ENCODE results near the gene ADAMTS2. TPM values are rescaled to one million over a fixed set of nuclear protein-coding genes. Genes with fewer than 3 reads are reported as not detected.

ADAMTS2 gene
- total RNA-seq, 6 experiments from 2014 or later: 31.5 to 38.4 (median 34.1) TPM

- no peaks in the 10 kb centered on the region; the same call in 1 of the 2 replicates for H3K9me3 Mint-ChIP-seq
- H3K27ac Mint-ChIP-seq: no peak overlapping the region
- peaks cover 15% of the 10 kb centered on the region for H3K36me3 Mint-ChIP-seq (ENCODE audit: low read depth)
- H3K4me3 Mint-ChIP-seq: no peak overlapping the region
- peaks cover 46% of the 10 kb centered on the region for H3K4me1 Mint-ChIP-seq (ENCODE audit: low read depth)
- TF ChIP-seq CTCF (IDR thresholded peaks at IDR 0.05): no peak
- peaks cover 1% of the 10 kb centered on the region for H3K27me3 Mint-ChIP-seq (ENCODE audit: insufficient read depth)
- no peak for DNase-seq
Measured at GRCh38 chr5:179298181-179298993, 46.9 kb downstream of the ADAMTS2 start.

DNA sequence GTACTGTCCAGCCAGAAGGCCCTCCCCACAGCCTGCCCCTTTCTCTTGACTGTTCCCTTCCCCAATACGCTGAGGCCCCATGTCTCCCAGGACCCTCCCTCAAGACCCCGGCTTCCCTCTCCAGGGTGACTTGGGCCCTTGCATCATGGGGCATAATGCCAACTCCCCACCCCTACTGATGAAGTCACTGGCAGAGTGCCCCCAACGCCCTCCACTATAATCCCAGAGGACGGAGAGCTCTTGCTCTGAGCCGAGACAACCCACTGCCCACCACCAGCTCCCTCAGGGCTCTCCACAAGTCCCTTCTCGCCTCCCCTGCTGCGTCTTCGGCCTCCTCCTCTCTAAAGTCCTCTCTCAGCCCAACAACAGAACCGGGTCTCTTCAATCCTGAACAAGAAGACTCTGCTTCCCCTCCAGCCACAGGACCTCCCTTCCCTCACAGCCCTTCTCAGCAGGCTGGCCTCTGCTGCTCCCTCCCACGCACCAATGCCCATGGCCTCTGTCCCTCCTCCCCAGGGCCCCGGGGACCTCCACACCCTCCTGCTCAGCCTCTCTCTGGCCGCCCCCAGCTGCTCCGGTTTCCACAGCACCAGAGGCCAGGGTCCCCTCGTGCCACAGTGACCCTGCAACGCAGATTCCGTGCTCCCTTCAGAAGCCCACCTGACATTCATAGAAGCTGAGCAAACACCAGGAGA lies 47.6 kb downstream of the ADAMTS2 start:
- Mint-ChIP-seq H3K4me1 (ENCODE audit: low read depth) (peaks cover 45% of the 10 kb centered on the region), H3K4me3 (no peak overlapping the region), H3K9me3 (no peaks in the 10 kb centered on the region; the same call in 1 of the 2 replicates), H3K27ac (peak overlapping the region; percentile 33; the same call in 1 of the 2 replicates), H3K36me3 (ENCODE audit: low read depth) (peaks cover 20% of the 10 kb centered on the region), H3K27me3 (ENCODE audit: insufficient read depth) (peaks cover 1% of the 10 kb centered on the region)
- DNase-seq: no peak
- no peak for TF ChIP-seq CTCF (IDR thresholded peaks at IDR 0.05)

DNA sequence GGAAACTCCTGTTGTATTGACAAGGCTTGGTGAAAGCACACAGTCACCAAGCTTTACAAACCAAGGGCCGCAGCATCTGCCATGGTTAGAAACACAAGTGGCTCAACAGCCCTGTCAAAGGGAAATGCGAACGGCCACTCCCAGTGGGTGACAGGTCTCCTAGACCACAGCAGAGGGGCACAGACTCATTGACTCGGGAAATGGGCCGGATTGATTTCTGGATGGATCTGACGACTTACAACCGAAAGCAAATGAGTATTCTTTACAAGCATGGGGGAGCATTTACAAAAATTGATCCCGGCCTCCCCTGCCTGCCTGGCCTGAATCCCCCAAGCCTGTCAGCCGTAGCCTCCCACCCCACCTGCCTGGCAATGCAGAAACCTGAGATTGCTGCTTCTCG lies 48.2 kb downstream of the ADAMTS2 start:
- H3K27me3 Mint-ChIP-seq (ENCODE audit: insufficient read depth): peaks cover 1% of the 10 kb centered on the region
- H3K9me3 Mint-ChIP-seq: no peaks in the 10 kb centered on the region; the same call in 1 of the 2 replicates
- no peak for DNase-seq
- no peak overlapping the region for H3K4me3 Mint-ChIP-seq
- peaks cover 42% of the 10 kb centered on the region for H3K4me1 Mint-ChIP-seq (ENCODE audit: low read depth)
- TF ChIP-seq CTCF (IDR thresholded peaks at IDR 0.05): no peak
- H3K27ac Mint-ChIP-seq: no peak overlapping the region
- peaks cover 20% of the 10 kb centered on the region for H3K36me3 Mint-ChIP-seq (ENCODE audit: low read depth)

GRCh38 chr5:179296150-179296821 lies 49.0 kb downstream of the ADAMTS2 start:
- H3K4me3 Mint-ChIP-seq: no peak overlapping the region
- peaks cover 1% of the 10 kb centered on the region for H3K27me3 Mint-ChIP-seq (ENCODE audit: insufficient read depth)
- no peaks in the 10 kb centered on the region; the same call in 1 of the 2 replicates for H3K9me3 Mint-ChIP-seq
- no peak for DNase-seq
- H3K36me3 Mint-ChIP-seq (ENCODE audit: low read depth): peaks cover 20% of the 10 kb centered on the region
- TF ChIP-seq CTCF (IDR thresholded peaks at IDR 0.05): no peak
- H3K27ac Mint-ChIP-seq: no peak overlapping the region; the same call in 1 of the 2 replicates
- peaks cover 39% of the 10 kb centered on the region for H3K4me1 Mint-ChIP-seq (ENCODE audit: low read depth)

DNA sequence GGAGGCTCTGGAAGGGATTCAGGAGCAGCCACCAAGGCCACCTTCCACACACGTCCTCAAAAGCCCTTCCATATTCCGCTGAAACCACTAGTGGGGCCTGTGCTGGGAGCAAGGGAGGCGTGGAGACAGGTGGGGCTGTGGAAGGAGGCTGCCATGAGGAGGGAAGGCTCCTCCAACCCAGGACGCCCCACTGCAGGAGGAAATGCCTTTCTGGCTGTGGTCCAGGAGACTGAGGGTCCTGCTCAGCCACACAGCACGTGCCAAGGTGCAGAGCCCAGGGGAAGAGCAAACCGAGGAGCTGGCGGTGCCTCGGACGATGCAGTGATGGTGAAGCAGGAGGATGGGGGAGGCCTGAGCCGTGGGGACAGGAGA lies 49.5 kb downstream of the ADAMTS2 start:
- Mint-ChIP-seq H3K4me3 (no peak overlapping the region), H3K27ac (no peak overlapping the region), H3K27me3 (ENCODE audit: insufficient read depth) (peaks cover 1% of the 10 kb centered on the region), H3K36me3 (ENCODE audit: low read depth) (peaks cover 20% of the 10 kb centered on the region), H3K4me1 (ENCODE audit: low read depth) (peaks cover 34% of the 10 kb centered on the region), H3K9me3 (no peaks in the 10 kb centered on the region; the same call in 1 of the 2 replicates)
- DNase-seq: no peak
- TF ChIP-seq CTCF (IDR thresholded peaks at IDR 0.05): no peak
